Activated CD8-positive, alpha-beta memory T cell treated with anti-CD3 and anti-CD28 coated beads for 4 hours (primary cell): ENCODE data around the gene ZNF230.

Experiments
- DNase-seq, 2 donors: peaks; one replicate each; pipeline ENCODE4 v3.0.0-alpha.2; 2020; ENCODE audit warnings: low read depth in 2 of 2

The ZNF230 gene

GRCh38 chr19:44002566-44003460, at the start of gene ZNF230:
ZNF230 (plus strand) TSS chr19:44002957; CDS start chr19:44007079, 4,122 bp downstream.
- peak; percentile 66 to 78 for DNase-seq

DNA sequence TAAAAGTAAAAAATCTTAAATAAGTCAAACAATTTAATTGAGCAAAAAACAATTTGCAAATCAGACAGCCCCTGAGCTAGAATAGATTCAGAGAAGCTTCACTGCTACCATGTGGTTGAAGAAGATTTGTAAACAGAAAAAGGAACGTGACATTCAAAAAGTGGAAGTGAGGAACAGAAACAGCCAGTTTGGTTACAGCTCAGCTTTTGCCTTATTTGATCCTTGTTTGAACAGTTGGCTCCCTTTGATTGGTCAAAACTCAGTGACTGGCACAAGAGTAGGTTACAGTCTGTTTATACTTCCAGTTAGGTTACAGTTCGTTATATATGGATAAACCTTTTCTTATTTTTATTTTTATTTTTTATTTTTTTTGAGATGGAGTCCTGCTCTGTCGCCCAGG, 45.9 kb upstream of the ZNF230 start:
- no peak for DNase-seq

DNA sequence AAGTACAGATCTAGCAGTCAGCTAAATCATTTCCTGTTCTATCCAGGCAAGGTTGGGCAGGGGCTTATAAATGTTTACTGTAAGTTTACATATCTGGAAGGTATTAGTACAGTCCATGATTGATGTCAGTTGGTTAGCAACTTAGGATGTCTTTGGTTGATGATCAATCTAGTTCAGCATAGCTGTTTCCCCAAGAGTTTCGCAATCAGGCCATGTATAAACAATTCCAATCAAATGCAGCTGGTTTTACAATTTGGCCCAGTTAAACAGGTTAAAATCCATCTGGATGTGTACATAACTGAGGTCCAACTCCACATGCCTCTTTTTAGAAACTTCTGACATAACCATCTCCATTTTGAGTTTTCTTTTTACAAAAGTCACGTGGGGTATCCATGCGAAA, 44.9 kb upstream of the ZNF230 start:
- no peak for DNase-seq

DNA sequence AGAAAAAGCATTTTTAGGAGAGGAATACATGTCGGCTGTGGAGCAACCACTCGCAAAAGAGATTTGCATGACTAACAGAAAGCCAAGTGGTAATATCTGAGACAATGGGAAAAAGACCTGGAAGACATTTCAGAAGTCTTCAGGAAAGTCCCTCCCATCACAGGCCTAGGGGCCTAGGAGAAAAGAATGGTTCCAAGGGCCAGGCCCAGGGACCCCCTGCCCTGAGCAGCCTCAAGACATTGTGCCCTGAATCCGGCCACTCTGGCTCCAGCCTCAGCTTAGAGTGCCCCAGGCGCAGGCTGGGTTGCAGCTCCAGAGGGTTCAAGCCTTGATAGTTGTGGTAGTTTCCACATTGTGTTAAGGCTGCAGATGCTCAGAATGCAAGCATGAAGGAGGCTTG, 42.3 kb upstream of the ZNF230 start:
- no peak for DNase-seq

DNA sequence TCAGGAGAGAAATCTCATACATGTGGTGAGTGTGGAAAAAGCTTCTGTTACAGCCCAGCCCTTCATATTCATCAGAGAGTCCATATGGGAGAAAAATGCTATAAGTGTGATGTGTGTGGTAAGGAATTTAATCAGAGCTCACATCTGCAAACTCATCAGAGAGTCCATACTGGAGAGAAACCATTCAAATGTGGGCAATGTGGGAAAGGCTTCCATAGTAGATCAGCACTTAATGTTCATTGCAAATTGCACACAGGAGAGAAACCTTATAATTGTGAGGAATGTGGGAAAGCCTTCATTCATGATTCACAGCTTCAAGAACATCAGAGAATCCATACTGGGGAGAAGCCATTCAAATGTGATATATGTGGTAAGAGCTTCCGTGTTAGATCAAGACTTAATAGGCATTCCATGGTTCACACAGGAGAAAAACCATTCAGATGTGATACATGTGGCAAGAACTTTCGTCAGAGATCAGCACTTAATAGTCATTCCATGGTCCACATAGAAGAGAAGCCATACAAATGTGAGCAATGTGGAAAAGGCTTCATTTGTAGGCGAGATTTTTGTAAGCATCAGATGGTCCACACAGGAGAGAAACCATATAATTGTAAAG, 36.6 kb upstream of the ZNF230 start:
- DNase-seq = no peak

- no peak for DNase-seq
Measured at GRCh38 chr19:43976732-43977131, 26.0 kb upstream of the ZNF230 start.

- DNase-seq = no peak
Measured at GRCh38 chr19:43983544-43983911, 19.2 kb upstream of the ZNF230 start.

DNA sequence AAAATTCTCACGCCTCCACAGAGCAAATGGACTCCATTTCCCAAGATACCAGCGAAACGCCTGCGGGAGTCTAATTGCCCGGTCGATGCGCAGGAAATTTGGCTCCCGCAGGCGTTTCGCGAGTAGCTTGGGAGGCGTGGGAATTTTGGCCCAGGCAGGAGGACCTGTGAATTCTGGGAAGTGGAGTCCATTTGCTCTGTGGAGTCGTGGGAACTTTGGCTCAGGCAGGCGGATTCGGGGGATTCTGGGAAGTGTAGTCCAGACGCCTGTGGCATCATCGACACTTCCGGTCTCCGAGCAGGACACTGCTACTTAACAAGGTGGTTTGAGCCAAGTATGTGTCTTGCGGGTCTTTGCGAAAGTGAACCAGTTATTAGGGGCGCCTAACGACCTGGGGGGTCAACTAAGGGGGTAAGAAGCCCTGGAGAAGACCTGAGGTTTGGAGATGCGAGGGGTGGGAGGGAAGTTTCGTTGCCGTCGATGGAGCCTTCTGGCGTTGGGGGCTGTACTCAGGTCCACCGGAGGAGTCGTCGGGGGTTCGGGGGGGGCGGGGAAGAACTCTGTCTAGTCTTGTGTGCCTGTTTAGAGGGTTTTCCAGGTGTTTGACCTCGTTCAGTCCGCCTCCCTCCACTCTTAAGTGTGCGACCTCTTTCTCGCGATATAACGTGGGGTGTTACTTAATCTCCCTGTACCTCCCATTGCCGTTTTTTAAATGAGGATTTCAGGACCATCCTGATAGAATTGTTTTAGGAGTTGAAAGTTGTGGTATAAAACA, 18.7 kb upstream of the ZNF230 start, which contains the start of gene ZNF155:
ZNF155 (plus strand) TSS at position 277 of the 775 bp plus-strand sequence. CDS start 4,356 bp downstream, outside the sequence.
- peak; percentile 51 to 52 for DNase-seq

- no peak for DNase-seq
Measured at GRCh38 chr19:43984687-43985000, 18.1 kb upstream of the ZNF230 start.

- DNase-seq = no peak
Measured at GRCh38 chr19:43997631-43998290, 5.0 kb upstream of the ZNF230 start.

DNA sequence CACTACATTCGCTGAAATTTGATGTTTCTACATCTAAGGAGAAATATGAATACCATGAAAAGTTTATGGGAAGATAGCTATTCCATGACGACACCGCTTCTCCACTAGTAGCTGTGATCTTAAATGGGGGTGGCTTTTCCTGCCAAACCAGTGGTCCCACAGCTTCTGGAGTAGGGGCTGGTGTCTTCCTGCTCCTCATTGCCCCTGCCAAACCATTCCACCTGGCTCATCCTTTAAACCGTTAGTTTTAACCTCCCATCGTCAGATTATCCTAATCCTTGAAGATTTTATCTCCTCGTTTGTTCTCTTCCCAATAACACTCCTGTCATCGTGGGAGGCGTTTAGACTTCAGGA, 568 bp upstream of the ZNF230 start:
- no peak for DNase-seq

DNA sequence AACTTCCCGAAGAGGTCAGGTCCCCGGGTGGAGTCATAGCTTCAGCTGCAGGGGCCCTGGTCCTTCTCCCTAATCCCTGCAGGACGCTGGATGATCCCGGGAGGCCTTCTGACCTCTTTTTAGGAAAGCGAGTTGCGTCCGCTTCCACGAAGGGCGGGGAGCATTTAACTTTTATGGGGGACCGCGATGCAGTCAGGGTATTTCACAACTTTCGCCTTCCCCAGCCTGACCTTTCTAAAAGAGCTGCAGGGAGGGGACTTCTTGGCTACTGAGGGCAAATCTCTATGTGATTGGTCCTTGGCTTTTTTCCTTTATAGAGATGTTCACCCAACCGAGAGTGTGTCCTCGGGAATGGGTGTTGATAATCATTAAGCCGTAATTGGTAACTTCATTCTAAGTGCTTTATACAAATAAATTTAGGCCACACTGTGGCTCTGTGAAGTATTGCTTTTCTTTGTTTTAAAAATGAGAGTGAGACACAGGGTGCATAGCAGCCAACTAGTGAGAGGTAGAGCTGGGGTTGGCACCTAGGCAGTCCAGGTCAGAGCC, 778 bp downstream of the ZNF230 start:
- DNase-seq = no peak

- DNase-seq = no peak
Measured at GRCh38 chr19:44005973-44006372, 3.2 kb downstream of the ZNF230 start.

GRCh38 chr19:44007473-44007872, 4.7 kb downstream of the ZNF230 start:
- no peak for DNase-seq

GRCh38 chr19:44010468-44010867, 7.7 kb downstream of the ZNF230 start:
- no peak for DNase-seq

DNA sequence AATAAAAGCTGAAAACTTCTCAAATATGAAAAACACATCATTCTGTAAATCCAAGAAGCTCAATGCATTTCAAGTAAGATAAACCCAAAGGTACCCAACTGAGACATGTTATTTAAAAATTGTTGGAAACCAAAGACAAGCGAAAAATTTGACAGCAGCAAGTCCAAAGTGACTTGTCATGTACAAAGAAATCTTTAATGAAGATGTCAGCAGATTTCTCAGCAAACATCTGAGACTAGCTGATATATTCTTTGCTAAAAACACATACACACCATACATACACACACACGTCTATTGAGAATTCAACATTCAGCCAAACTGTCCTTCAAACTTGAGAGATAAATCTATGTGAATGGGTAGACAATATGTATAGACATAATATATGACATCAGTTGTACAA, 16.7 kb downstream of the ZNF230 start:
- no peak for DNase-seq

DNA sequence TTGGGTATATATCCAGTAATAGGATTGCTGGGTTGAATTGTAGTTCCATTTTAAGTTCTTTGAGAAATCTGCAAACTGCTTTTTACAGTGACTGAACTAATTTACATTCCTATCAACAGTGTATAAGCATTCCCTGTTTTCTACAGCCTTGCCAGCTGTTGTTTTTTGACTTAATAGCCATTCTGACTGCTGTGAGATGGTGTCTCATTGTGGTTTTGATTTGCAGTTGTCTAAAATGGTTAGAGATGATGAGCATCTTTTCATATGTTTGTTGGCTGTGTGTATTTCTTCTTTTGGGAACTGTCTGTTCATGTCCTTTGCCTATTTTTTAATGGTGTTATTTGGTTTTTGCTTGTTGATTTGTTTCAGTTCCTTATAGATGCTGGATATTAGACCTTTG, 18.5 kb downstream of the ZNF230 start:
- no peak for DNase-seq

- no peak for DNase-seq
Measured at GRCh38 chr19:44024900-44025216, 22.1 kb downstream of the ZNF230 start.

DNA sequence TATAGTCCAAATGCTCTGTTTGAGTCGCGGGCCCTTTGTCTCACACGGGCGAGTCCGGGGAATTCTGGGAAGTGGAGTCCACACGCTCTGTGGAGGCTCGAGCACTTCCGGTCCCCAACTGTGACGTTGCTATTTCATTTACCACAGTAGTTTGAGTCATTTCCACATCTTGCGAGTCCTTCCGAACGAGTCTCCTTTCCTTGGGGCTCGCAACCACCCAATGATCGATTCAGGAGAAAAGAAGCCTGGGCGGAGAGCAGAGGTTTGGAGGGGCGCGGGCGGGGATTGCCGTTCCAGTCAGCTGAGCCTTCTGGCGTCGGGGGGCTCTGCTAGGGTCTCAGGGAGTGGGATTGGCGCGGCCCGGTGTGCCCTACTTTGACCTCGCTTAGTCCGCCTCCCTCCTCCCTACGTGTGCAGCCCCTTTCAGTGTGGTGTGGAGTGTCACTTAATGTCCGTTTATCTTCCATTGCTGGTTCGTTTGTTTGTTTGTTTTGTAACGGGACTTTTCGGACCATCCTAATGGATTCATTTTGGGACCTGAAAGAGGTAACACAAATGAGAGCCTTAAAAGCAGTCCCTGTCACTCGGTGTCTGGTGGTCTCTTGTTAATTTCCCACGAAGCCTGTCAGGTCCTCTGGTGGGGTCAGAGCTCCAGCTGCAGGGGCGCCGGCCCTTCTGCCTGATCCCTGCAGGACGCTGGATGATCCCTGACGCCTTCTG, 22.6 kb downstream of the ZNF230 start, which contains the start of gene ZNF222:
ZNF222 (plus strand) TSS at position 163 of the 720 bp plus-strand sequence; CDS start at position 221, 58 bp downstream.
- peak; percentile 65 to 66 for DNase-seq

- DNase-seq = no peak
Measured at GRCh38 chr19:44026622-44027021, 23.9 kb downstream of the ZNF230 start.

DNA sequence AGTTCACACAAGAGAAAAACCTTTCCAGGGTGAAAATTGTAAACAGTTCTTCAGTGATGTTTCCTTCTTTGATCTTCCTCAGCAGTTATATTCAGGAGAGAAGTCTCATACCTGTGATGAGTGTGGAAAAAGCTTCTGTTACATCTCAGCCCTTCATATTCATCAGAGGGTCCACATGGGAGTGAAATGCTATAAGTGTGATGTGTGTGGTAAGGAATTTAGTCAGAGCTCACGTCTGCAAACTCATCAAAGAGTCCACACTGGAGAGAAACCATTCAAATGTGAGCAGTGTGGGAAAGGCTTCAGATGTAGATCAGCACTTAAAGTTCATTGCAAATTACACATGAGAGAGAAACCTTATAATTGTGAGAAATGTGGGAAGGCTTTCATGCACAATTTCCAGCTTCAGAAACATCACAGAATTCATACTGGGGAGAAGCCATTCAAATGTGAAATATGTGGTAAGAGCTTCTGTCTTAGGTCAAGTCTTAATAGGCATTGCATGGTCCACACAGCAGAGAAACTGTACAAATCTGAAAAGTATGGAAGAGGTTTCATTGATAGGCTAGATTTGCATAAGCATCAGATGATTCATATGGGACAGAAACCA, 29.3 kb downstream of the ZNF230 start:
- DNase-seq = no peak
